Measurements from ENCODE around the gene ASB2.

The ASB2 gene

DNA sequence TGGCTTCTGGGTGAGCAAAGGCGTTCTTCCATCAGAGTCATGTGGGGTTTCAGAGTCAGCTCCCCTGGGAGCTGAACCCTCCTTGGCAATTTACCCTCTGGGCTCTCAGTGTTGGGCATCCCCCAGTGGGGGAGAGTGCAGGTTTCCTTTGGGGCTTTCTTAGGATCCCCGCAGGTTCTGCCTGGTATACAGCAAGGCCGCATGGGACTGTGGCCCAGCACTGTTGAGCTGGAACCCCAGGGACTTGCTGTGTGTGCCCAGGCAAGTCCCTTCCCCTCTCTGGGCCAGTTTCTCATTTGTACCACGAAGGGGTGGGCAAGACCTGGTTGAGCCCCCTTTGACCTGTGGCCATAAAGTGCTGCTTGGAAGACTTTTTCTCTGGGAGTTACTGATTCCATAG, 43.7 kb downstream of the ASB2 start:
- H3K4me3 ChIP-seq (replicated peaks; ENCODE audit: low read depth, low read length), result no peak overlapping the region
- no peak for TF ChIP-seq CTCF (IDR thresholded peaks at IDR 0.05; ENCODE audit: low read depth, low read length, missing control alignments)

GRCh38 chr14:93930989-93931307, 45.4 kb downstream of the ASB2 start:
- no peak for DNase-seq (ENCODE audit: extremely low read depth, low read depth)
- TF ChIP-seq CTCF (IDR thresholded peaks at IDR 0.05; ENCODE audit: low read depth, low read length, missing control alignments), result no peak
- H3K4me3 ChIP-seq (replicated peaks; ENCODE audit: low read depth, low read length), result no peak overlapping the region

More for the DNA sequence above, 43.7 kb downstream of the ASB2 start:
- DNase-seq (ENCODE audit: extremely low read depth, low read depth), result no peak

DNA sequence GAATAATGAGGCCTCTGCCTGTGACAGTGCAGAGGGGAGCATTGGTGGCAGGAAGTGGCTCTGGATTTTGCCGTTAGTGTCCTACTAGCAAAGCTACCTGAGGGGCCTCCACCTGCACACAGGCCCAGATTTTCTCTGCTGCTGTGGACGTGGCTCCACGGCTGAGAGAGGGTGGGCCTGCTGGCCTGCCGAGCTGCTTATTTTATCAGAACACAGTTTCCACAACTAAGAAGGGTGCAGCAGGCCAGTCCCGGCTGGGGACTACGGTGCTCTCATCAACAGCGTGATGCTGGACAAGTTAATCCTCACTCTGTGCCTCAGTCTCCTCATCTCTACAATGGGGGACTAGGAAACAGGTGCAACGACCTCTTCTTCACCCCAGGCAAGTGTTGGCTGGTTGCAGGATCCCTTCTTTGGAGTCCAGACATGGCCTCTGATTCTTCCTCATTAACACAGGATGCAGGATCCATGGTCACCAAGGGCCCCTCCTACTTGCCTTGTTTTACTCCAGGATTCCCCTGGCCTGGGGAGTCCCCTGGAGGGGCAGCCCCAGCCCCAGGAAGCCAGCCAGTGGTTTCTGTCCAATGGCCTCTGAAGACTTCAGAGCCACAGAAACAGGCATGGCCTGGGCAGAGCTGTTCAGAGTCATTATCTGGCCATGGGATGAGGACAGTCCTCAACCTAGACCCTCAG, 45.9 kb downstream of the ASB2 start:
- DNase-seq (ENCODE audit: extremely low read depth, low read depth), result no peak
- no peak overlapping the region for H3K4me3 ChIP-seq (replicated peaks; ENCODE audit: low read depth, low read length)
- TF ChIP-seq CTCF (IDR thresholded peaks at IDR 0.05; ENCODE audit: low read depth, low read length, missing control alignments), result no peak

DNA sequence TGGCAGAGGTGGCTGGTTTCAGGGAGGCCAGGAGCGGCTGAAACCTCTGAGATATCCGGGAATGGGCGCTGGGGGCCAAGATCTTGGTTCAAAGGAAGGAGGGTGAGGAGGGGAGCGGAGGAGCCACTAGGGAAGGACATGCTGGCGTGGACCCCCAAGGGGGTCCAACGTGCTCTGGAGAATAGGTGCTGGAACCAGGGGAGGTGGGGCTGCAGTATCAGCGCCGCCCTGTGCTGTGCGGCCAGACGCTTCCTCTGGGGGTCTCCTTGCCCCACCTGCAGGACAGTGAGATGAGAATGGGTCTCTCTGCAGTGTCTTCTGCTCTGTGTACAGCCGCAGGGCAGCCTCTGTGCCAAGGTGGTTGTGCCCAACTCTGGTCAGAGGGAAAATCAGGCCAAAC, 46.7 kb downstream of the ASB2 start:
- no peak overlapping the region for H3K4me3 ChIP-seq (replicated peaks; ENCODE audit: low read depth, low read length)
- no peak for TF ChIP-seq CTCF (IDR thresholded peaks at IDR 0.05; ENCODE audit: low read depth, low read length, missing control alignments)
- DNase-seq (ENCODE audit: extremely low read depth, low read depth), result no peak

GRCh38 chr14:93929048-93929535, 47.3 kb downstream of the ASB2 start:
- TF ChIP-seq CTCF (IDR thresholded peaks at IDR 0.05; ENCODE audit: low read depth, low read length, missing control alignments), result no peak
- no peak overlapping the region for H3K4me3 ChIP-seq (replicated peaks; ENCODE audit: low read depth, low read length)

GRCh38 chr14:93928184-93929047, 48.0 kb downstream of the ASB2 start:
- no peak for TF ChIP-seq CTCF (IDR thresholded peaks at IDR 0.05; ENCODE audit: low read depth, low read length, missing control alignments)
- no peak overlapping the region for H3K4me3 ChIP-seq (replicated peaks; ENCODE audit: low read depth, low read length)
- DNase-seq (ENCODE audit: extremely low read depth, low read depth), result no peak

More at GRCh38 chr14:93929048-93929535, 47.3 kb downstream of the ASB2 start:
- DNase-seq (ENCODE audit: extremely low read depth, low read depth), result no peak

Measured in HFF-Myc (cell line).